LNCaP clone FGC (cell line): Measurements from ENCODE around the gene IRAK2.

Source experiments
- DNase-seq: peaks from one replicate; pipeline ENCODE4 v3.0.0-alpha.2; 2011; ENCODE audit warnings: low read depth
- H3K4me3 ChIP-seq: 2 replicates; pipeline ENCODE4 v1.5.1; 2011; ENCODE audit warnings: mild to moderate bottlenecking, low read depth, low read length, control low read depth
- CTCF ChIP-seq: IDR thresholded peaks from 2 replicates; pipeline ENCODE4 v1.5.1; 2012; ENCODE audit warnings: mild to moderate bottlenecking; ENCODE audit not compliant: control insufficient read depth, insufficient read depth; ENCODE audit errors: extremely low read depth

Gene IRAK2

GRCh38 chr3:10182950-10183349 is 18.2 kb downstream of the IRAK2 start:
- no peak for DNase-seq

GRCh38 chr3:10184250-10184649 is 19.5 kb downstream of the IRAK2 start:
- H3K4me3 ChIP-seq = no peak overlapping the region
- DNase-seq = no peak
- TF ChIP-seq CTCF = no peak

More at GRCh38 chr3:10182950-10183349, 18.2 kb downstream of the IRAK2 start:
- H3K4me3 ChIP-seq = no peak overlapping the region
- TF ChIP-seq CTCF = no peak

GRCh38 chr3:10185804-10186762 is 21.4 kb downstream of the IRAK2 start:
- no peak for TF ChIP-seq CTCF
- no peak overlapping the region for H3K4me3 ChIP-seq
- no peak for DNase-seq

- TF ChIP-seq CTCF = no peak
- H3K4me3 ChIP-seq = no peak overlapping the region
- no peak for DNase-seq
These were observed 22.7 kb downstream of the IRAK2 start for GRCh38 chr3:10187290-10187876.

GRCh38 chr3:10187944-10188343 is 23.2 kb downstream of the IRAK2 start:
- no peak for DNase-seq
- no peak for TF ChIP-seq CTCF
- no peak overlapping the region for H3K4me3 ChIP-seq

- H3K4me3 ChIP-seq = no peak overlapping the region
- no peak for TF ChIP-seq CTCF
- DNase-seq = no peak
These were observed 24.3 kb downstream of the IRAK2 start for GRCh38 chr3:10188804-10189556.
